Measurements from ENCODE around the gene OSBPL10. TPM values are rescaled to one million over a fixed set of nuclear protein-coding genes. Genes with fewer than 3 reads are reported as not detected.

OSBPL10 gene
- total RNA-seq, 2 donors from 2014 or later, result 23.8 to 33.6 TPM

- Mint-ChIP-seq H3K27me3 (ENCODE audit: insufficient read depth) (no peaks in the 10 kb centered on the region), H3K4me3 (no peak overlapping the region), H3K9me3 (no peaks in the 10 kb centered on the region), H3K27ac (no peak overlapping the region), H3K4me1 (peaks cover 25% of the 10 kb centered on the region), H3K36me3 (ENCODE audit: low read depth) (peaks cover 4% of the 10 kb centered on the region)
- Histone ChIP-seq H3K9me3 (ENCODE audit: control insufficient read depth, low read length) (no peaks in the 10 kb centered on the region), H3K9ac (ENCODE audit: extremely low read depth, low read length, poor library complexity, severe bottlenecking) (no peak overlapping the region), H3K4me1 (ENCODE audit: control insufficient read depth, insufficient read depth, low read length) (peaks cover 14% of the 10 kb centered on the region), H3K36me3 (ENCODE audit: control insufficient read depth, insufficient read depth, low read length) (no peaks in the 10 kb centered on the region), H3K27me3 (ENCODE audit: control insufficient read depth, insufficient read depth, low read length, poor library complexity, severe bottlenecking) (no peaks in the 10 kb centered on the region), H3K27ac (ENCODE audit: low read depth, low read length) (no peak overlapping the region), H3K4me3 (ENCODE audit: low read length) (no peak overlapping the region)
- no peak for TF ChIP-seq CTCF (conservative IDR thresholded peaks at IDR 0.05)
- no peak for DNase-seq
- WGBS, 2 experiments (ENCODE audit: insufficient coverage in 1 of 2, insufficient read length in 1 of 2), result 91 to 93% methylated on average over 6 to 8 of the region's 8 CpGs
Measured at GRCh38 chr3:31676556-31676955, 304.5 kb downstream of the OSBPL10 start.

DNA sequence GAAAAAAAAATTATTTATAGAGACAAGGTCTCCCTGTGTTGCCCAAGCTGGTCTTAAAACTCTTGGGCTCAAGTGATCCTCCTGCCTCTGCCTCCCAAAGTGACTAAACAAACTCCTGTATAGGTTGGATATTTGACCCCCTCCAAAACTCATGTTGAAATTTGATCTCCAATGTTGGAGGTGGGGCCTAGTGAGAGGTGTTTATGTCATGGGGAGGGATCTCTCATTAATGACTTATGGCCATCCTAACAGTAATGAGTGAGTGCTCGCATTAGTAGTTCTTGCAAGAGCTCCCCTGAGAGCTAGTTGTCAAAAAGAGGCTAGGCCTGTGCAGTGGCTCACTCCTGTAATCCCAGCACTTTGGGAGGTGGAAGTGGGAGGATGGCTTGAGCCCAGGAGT is 307.1 kb downstream of the OSBPL10 start:
- WGBS, 2 experiments (ENCODE audit: insufficient coverage in 1 of 2, insufficient read length in 1 of 2), result 100% methylated on average over 1 of the region's 1 CpG; no CpG with 5 or more reads in 1 of the 2 experiments
- no peak for TF ChIP-seq CTCF (conservative IDR thresholded peaks at IDR 0.05)
- Histone ChIP-seq H3K4me1 (ENCODE audit: control insufficient read depth, insufficient read depth, low read length) (no peaks in the 10 kb centered on the region), H3K4me3 (ENCODE audit: low read length) (no peak overlapping the region), H3K27ac (ENCODE audit: low read depth, low read length) (no peak overlapping the region), H3K36me3 (ENCODE audit: control insufficient read depth, insufficient read depth, low read length) (no peaks in the 10 kb centered on the region), H3K9me3 (ENCODE audit: control insufficient read depth, low read length) (no peaks in the 10 kb centered on the region), H3K27me3 (ENCODE audit: control insufficient read depth, insufficient read depth, low read length, poor library complexity, severe bottlenecking) (no peaks in the 10 kb centered on the region), H3K9ac (ENCODE audit: extremely low read depth, low read length, poor library complexity, severe bottlenecking) (no peak overlapping the region)
- Mint-ChIP-seq H3K27me3 (ENCODE audit: insufficient read depth) (no peaks in the 10 kb centered on the region), H3K4me3 (no peak overlapping the region), H3K36me3 (ENCODE audit: low read depth) (peaks cover 4% of the 10 kb centered on the region), H3K9me3 (no peaks in the 10 kb centered on the region), H3K4me1 (peaks cover 10% of the 10 kb centered on the region), H3K27ac (no peak overlapping the region)
- DNase-seq, result no peak

DNA sequence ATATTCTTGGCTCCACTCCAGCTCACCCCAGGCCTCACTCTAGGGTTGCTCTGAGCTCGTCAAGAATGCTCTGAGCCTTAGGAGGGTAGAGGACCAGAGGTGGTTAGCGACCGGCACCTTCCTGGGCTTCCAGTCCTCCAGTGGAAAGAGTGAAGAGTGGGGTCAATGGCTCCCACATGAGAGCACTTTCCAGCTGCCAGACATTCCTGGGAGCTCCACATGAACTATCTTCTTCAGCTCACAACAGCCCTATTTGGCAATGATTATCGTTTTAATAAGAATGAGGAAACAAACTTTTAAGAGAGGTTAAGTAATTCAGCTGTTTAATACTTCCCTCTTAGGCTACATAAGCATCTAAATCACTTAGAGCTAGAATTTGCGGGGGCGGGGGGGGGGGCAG is 309.1 kb downstream of the OSBPL10 start:
- H3K4me3 ChIP-seq (ENCODE audit: low read length), result no peak overlapping the region
- no peak for DNase-seq
- H3K27me3 ChIP-seq (ENCODE audit: control insufficient read depth, insufficient read depth, low read length, poor library complexity, severe bottlenecking), result no peaks in the 10 kb centered on the region
- no peaks in the 10 kb centered on the region for H3K27me3 Mint-ChIP-seq (ENCODE audit: insufficient read depth)
- no peaks in the 10 kb centered on the region for H3K9me3 ChIP-seq (ENCODE audit: control insufficient read depth, low read length)
- no peak for TF ChIP-seq CTCF (conservative IDR thresholded peaks at IDR 0.05)
- H3K27ac ChIP-seq (ENCODE audit: low read depth, low read length), result no peak overlapping the region
- peaks cover 4% of the 10 kb centered on the region for H3K36me3 Mint-ChIP-seq (ENCODE audit: low read depth)
- no peak overlapping the region for H3K4me3 Mint-ChIP-seq
- H3K9me3 Mint-ChIP-seq, result no peaks in the 10 kb centered on the region
- peaks cover 3% of the 10 kb centered on the region for H3K4me1 Mint-ChIP-seq
- H3K4me1 ChIP-seq (ENCODE audit: control insufficient read depth, insufficient read depth, low read length), result no peaks in the 10 kb centered on the region
- WGBS, 2 experiments (ENCODE audit: insufficient coverage in 1 of 2, insufficient read length in 1 of 2), result 91 to 94% methylated on average over 3 of the region's 6 CpGs
- H3K9ac ChIP-seq (ENCODE audit: extremely low read depth, low read length, poor library complexity, severe bottlenecking), result no peak overlapping the region
- no peaks in the 10 kb centered on the region for H3K36me3 ChIP-seq (ENCODE audit: control insufficient read depth, insufficient read depth, low read length)
- no peak overlapping the region for H3K27ac Mint-ChIP-seq
